Activated CD8-positive, alpha-beta T cell treated with anti-CD3 and anti-CD28 coated beads for 36 hours (primary cell): ENCODE measurements around the gene NOL8. TPM values are rescaled to one million over a fixed set of nuclear protein-coding genes. Genes with fewer than 3 reads are reported as not detected.

ENCODE experiments used
- ATAC-seq: fragments of 200-7000 bp; cut with Tn5 transposase; one replicate; pipeline ENCODE4 v1.10.0; 2021; ENCODE audit warnings: mild to moderate bottlenecking, moderate library complexity
- CTCF ChIA-PET: fragments of 350-600 bp; sonication (Branson Sonifier 250); formaldehyde crosslinking; loops from one replicate; lab custom pipeline; 2021; ENCODE audit warnings: antibody characterized with exemption; lab: Charles Lee
- POLR2A ChIA-PET: fragments of 350-600 bp; sonication (Branson Sonifier 250); formaldehyde crosslinking; loops from one replicate; lab custom pipeline; 2021; ENCODE audit warnings: antibody characterized with exemption; lab: Charles Lee
- DNase-seq: peaks from one replicate; pipeline ENCODE4 v3.0.0-alpha.2; 2020
- H3K27ac Mint-ChIP-seq: one replicate; pipeline ENCODE4 v1.8.0; 2021; ENCODE audit warnings: mild to moderate bottlenecking, mixed read lengths
- H3K27me3 Mint-ChIP-seq: one replicate; pipeline ENCODE4 v1.8.0; 2021; ENCODE audit warnings: mixed read lengths
- H3K36me3 Mint-ChIP-seq: one replicate; pipeline ENCODE4 v1.8.0; 2021; ENCODE audit warnings: low read depth, mixed read lengths
- H3K4me1 Mint-ChIP-seq: one replicate; pipeline ENCODE4 v1.8.0; 2021; ENCODE audit warnings: low read depth, mixed read lengths
- H3K4me3 Mint-ChIP-seq: one replicate; pipeline ENCODE4 v1.8.0; 2021; ENCODE audit warnings: mild to moderate bottlenecking, moderate library complexity, mixed read lengths
- H3K9me3 Mint-ChIP-seq: one replicate; pipeline ENCODE4 v1.8.0; 2021; ENCODE audit warnings: mixed read lengths
- intact Hi-C: fragments of 100-400 bp; cut with micrococcal nuclease; formaldehyde crosslinking; loops from one replicate; pipeline ENCODE4 v1.10.0; 2022
- total RNA-seq, 2 experiments: library from RNA; stranded (reverse); gene quantifications; one replicate each; pipeline ENCODE4 v1.2.3, GENCODE V29; 2021
- TF ChIP-seq, protein P1 (sequence below): fragments of 200-600 bp; IDR thresholded peaks from one replicate; pipeline ENCODE4 v1.8.0; 2022; ENCODE audit warnings: antibody characterized with exemption, mild to moderate bottlenecking

The NOL8 gene
- total RNA-seq, 2 experiments from 2014 or later = 44.1 to 46.5 TPM

DNA sequence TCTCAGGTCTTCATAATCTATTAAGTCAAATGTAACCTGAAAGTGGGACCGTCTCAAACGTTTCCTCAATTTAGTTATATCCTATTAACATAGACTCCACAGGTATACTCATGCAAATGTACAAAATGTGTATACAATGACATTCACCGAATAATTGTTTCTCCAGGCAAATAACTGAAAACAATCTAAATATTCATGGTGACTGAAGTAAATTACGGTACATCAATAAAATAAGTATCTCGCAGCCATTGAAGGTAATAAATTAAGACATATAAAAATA, 32.1 kb downstream of the NOL8 start:
- peaks cover 57% of the 10 kb centered on the region for H3K4me1 Mint-ChIP-seq
- H3K27ac Mint-ChIP-seq = peak overlapping the region; percentile 99
- DNase-seq = no peak

DNA sequence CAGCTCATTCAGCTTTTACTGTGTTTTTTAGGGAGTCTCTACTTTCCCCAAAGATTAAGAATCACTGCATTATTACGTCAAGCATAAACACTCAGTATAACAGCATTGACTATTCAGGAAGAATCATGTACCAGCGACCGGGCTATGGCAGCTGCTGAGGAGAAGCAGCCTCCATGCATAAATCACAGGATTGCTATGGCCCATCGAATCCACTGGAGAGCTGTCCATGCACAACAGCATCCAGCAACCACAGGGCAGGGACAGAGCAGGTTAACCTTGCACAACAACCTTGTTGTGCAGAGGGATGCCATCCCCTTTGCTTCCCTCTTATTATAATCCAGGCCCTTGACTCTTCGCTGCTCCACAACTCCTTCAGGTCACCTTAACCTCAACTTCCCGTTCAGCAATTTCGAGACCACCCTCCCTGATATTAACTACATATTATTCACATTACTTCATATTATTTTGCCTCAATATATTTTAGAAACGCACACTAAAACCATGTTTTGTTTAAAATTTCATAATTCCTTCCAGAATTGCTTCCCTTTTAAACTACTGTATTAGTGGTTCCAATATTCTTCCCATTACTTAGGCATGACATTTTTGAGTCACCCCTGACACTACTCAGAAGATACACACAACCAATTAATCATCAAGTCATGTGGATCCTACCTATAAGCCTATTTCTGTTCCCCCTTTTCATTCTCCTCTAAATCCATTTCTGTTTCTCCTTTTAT, 32.6 kb downstream of the NOL8 start:
- peak overlapping the region; percentile 85 for H3K4me3 Mint-ChIP-seq
- CTCF ChIA-PET = interaction anchor here (0.9 to 1.9 kb wide), 2 partner anchors 34 to 153 kb away, joined by 3 to 6 read pairs; no protein-coding TSS in a partner anchor
- POLR2A ChIA-PET = interaction anchor here (0.9 to 2.7 kb wide), 6 partner anchors 10 to 32 kb away, joined by 3 to 15 read pairs (median 9); partner anchors contain the start of genes CENPP and NOL8
- ATAC-seq = no peak
- H3K36me3 Mint-ChIP-seq = peaks cover 66% of the 10 kb centered on the region
- peak overlapping the region; percentile 99 for H3K27ac Mint-ChIP-seq
- peaks cover 55% of the 10 kb centered on the region for H3K4me1 Mint-ChIP-seq
- no peaks in the 10 kb centered on the region for H3K27me3 Mint-ChIP-seq
- no peaks in the 10 kb centered on the region for H3K9me3 Mint-ChIP-seq
- no peak for DNase-seq
- TF ChIP-seq, protein P1, sequence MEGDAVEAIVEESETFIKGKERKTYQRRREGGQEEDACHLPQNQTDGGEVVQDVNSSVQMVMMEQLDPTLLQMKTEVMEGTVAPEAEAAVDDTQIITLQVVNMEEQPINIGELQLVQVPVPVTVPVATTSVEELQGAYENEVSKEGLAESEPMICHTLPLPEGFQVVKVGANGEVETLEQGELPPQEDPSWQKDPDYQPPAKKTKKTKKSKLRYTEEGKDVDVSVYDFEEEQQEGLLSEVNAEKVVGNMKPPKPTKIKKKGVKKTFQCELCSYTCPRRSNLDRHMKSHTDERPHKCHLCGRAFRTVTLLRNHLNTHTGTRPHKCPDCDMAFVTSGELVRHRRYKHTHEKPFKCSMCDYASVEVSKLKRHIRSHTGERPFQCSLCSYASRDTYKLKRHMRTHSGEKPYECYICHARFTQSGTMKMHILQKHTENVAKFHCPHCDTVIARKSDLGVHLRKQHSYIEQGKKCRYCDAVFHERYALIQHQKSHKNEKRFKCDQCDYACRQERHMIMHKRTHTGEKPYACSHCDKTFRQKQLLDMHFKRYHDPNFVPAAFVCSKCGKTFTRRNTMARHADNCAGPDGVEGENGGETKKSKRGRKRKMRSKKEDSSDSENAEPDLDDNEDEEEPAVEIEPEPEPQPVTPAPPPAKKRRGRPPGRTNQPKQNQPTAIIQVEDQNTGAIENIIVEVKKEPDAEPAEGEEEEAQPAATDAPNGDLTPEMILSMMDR = no peak
- intact Hi-C loops = no loop called here

More for the DNA sequence above, 32.1 kb downstream of the NOL8 start:
- peaks cover 67% of the 10 kb centered on the region for H3K36me3 Mint-ChIP-seq
- POLR2A ChIA-PET = interaction anchor here (0.9 to 2.7 kb wide), 5 partner anchors 9 to 32 kb away, joined by 3 to 15 read pairs (median 5); partner anchors contain the start of genes CENPP and NOL8
- H3K4me3 Mint-ChIP-seq = peak overlapping the region; percentile 85
- H3K27me3 Mint-ChIP-seq = no peaks in the 10 kb centered on the region
- CTCF ChIA-PET = no interaction called here
- TF ChIP-seq, protein P1 = no peak
- H3K9me3 Mint-ChIP-seq = no peaks in the 10 kb centered on the region
- no peak for ATAC-seq
- intact Hi-C loops = no loop called here

DNA sequence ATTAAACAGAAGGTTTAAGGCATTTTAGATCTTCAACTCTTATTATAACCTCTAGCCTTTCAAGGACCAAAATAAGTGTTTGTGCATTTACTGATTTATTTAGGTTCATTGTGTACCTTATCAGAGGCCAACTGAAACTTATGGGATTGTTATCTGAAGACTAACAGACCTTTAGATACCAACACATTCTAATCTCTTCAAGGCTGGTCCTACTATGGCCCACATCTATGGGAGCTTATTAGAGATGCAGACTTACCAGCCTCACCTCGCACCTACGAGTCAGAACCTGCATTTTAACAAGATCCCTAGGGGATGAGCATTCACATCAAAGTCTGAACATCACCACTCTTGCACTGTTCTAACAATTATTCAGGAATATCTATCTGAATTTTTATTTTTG, 33.6 kb downstream of the NOL8 start:
- POLR2A ChIA-PET = interaction anchor here (1.0 to 2.5 kb wide), 6 partner anchors 9 to 36 kb away, joined by 3 to 15 read pairs (median 4); partner anchors contain the start of gene NOL8

DNA sequence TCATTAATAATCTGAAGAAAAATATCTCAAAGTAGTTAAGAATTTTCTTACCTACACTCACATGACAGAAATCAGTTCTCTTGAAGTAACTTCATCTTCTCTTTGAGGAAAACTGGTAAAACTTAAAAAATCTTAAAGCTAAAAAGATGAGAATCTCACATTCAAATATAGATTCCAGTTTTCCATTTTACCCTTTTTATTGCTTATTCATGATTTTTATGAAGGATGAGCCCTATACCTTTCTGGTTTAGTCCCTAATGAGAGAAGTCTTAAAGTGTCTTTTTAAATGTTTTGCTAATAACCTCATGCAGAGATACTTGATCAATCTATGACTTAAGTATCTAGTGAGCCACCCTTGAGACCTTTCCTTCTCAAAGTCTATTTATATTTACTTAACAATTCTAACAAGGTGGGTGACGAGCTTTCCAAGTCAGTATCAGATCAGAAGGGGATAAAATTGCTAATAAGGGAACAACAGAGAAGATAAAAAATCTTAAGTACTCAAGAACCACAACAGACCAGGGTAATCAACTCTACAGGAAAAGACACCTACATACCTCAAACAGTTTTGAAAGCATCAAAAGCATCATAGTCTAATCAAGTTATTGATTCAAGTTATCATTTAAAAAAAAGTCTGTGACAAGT, 34.2 kb downstream of the NOL8 start:
- CTCF ChIA-PET = interaction anchor here (1.6 to 1.9 kb wide), 3 partner anchors 12 to 36 kb away, joined by 3 to 6 read pairs (median 5); no protein-coding TSS in a partner anchor
- TF ChIP-seq, protein P1 = no peak
- Mint-ChIP-seq H3K9me3 (no peaks in the 10 kb centered on the region), H3K4me1 (peaks cover 54% of the 10 kb centered on the region), H3K27ac (peak overlapping the region; percentile 81), H3K4me3 (peak overlapping the region; percentile 85), H3K27me3 (no peaks in the 10 kb centered on the region), H3K36me3 (peaks cover 61% of the 10 kb centered on the region)
- DNase-seq = no peak
- no peak for ATAC-seq
- POLR2A ChIA-PET = interaction anchor here (1.0 to 2.5 kb wide), 7 partner anchors 8 to 36 kb away, joined by 3 to 15 read pairs (median 3); partner anchors contain the start of gene NOL8
- intact Hi-C loops = no loop called here

More for the DNA sequence above, 33.6 kb downstream of the NOL8 start:
- Mint-ChIP-seq H3K36me3 (peaks cover 64% of the 10 kb centered on the region), H3K9me3 (no peaks in the 10 kb centered on the region), H3K4me1 (peaks cover 55% of the 10 kb centered on the region), H3K27ac (peak overlapping the region; percentile 99), H3K4me3 (peak overlapping the region; percentile 85), H3K27me3 (no peaks in the 10 kb centered on the region)
- CTCF ChIA-PET = interaction anchor here (0.9 to 1.9 kb wide), 2 partner anchors 35 to 152 kb away, joined by 3 to 6 read pairs; no protein-coding TSS in a partner anchor
- DNase-seq (no peak), ATAC-seq (no peak)
- intact Hi-C loops = no loop called here
- TF ChIP-seq, protein P1 = no peak
